GM21619 (cell line): ENCODE measurements around the gene CDKN1C.

Experiments used
- ATAC-seq: cut with Tn5 transposase; IDR thresholded peaks from one replicate; pipeline ENCODE4 v1.9.1; 2021; ENCODE audit not compliant: unreplicated experiment

Gene CDKN1C

DNA sequence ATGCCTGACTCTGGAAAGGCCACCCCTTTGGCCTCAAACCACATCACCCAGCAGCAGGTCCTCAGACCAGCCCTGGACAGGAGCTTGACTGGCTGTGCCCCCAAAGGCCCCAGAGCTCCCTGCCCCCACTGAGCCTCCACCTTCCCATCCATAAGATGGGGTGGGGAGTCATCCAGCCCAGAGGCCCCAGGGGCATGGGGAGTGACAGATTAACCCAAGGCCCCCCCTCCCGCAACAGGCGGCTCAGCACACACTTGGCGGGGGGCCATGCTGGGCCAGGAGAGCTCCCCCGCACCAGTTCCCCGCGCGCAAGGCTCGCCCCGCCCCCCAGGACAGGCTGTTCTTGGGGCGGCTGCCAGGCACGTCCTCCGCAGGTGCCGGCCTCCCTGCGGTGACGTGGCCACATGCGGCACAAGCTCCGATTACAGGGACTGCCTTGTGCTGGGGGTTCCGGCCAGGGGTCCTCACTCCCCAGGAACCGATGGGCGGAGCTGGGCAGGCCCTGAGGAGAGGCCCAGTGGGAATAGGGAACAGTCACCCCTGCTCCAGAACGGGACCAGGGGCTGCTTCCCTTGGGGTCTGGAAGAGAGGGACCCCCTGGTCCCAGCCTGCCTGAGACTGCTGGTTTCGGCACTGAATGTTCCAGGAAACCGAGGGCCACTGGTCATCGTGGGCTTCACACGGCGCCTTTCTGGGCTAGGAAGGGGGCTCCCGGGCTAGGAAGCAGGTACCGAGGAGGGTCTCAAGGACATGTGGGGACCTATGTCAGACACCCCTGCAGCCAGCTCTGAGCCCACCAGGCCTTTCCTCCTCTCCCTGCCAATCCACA lies 5.1 kb upstream of the CDKN1C start:
- no peak for ATAC-seq

DNA sequence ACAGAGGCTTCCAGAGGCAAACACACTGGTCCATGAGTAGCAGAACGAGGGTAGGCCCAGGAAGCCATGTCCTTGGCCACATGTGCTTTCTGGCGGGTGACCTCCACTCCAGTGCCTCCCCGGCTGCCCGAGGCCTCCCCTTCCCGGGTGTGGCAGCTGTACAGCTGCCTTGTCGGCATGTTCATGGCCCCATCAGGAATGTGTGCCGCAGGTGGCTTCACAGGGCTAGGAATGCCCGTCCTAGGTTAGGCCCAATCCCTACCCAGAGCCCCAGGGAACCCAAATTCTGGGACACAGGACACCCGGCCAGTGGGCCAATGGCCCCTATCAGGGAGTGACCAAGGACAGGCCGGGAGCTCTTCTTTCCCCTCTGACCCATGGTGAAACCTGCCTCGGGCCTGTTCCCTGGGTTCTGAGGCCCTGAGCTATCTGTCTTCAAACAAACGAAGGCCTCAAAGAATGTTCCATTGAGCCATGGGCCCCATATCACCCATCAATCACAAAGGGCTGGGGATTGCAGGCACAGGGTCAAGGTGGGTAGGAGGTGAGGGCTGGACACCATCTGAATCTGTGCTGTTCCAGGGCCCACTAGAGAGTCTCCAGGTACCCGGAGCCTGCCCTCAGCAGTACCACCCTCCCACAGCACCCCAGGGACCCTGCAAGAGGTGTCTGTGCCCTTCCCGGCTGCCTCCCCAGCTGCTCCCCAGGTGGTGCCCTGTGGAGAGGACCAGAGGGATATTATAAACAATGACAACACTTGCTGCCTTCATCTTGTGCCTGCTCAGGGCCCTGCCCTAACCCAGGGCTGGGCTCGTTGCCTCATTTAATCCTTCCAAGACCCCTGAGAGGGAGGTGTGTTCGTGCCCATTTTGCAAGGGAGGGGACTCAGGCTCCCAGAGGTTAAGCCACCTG lies 4.0 kb upstream of the CDKN1C start:
- no peak for ATAC-seq

DNA sequence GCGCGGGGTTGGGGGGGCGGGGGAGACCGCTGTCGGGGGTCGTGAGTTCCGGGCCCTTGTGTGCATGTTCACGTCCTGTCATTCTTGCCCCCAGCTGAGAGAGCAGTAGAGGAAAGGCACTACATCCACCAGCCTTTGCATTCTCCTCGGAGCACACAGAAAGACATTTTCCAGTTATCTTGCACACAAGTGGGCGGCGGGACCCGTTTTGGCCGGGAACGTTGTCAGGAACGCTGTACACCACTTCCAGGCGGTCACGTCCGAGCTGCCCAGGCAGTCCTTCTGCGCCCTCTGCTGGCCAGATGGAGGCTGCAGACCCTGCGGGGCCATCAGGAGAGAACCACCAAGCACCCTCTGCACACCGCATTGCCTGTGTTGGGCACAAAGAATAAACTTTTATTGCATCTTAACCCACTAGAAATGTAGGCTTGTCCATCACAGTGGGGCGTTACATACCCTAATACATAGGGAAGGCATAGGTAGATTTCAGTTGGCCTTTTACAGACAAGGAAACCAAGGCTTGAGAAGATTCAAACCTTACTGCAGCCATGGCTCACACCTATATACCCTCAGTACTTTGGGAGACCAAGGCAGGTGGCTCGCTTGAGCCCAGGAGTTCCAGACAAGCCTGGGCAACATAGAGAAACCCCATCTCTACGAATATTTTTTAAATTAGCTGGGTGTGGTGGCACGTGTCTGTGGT lies 2.8 kb upstream of the CDKN1C start:
- ATAC-seq, result no peak

DNA sequence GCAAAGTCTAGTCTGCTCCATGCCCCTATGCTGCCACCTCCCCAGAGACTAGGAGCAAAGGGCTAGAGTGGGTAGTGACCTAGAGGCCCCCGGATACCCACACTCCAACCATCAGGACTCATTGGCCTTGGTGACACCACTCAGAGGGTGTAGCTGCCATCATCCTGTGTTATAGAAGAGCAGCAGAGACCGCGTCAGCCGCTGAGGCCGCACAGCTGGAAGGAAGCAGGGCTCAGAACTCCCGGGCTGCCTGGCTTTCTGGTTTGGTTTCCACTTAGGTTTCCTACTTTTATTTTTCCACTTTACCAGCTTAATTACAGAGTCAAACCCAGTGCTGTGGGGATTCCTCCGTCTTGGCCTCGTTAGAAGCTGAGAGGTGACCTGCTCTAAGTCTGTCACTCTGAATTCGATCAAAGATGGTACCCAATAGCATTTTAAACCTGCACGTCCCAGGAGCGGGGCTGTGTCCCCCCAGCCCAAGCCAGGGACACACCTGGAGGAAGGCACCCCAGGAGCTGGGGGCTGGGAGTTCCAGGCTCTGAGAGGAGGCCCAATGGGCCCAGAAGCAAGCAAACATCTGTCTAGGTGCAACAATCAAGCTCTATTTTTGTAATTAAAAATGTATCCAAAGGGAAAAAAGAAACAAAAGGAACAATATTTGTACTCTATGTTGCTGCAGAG lies 2.1 kb upstream of the CDKN1C start:
- ATAC-seq, result no peak

DNA sequence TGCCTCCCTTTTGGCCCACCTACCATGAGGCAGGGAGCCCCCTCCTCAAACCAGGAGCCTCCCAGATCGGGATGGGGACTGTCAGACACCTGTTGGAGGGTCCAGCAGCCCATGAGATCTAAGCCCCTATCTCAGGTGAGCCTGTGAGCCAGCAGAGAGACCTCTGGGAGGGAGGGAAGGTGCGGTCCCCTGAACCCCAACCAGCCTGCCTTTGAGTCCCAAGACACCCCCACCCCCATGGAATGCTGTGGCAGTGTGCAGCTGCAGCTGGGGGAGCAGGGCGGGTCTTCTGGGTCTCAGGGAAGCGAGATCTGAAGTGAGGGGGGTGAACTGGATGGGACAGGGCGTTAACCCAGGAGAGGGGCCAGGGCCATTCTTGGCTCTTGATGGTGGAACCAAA lies 1.4 kb upstream of the CDKN1C start:
- ATAC-seq, result no peak

DNA sequence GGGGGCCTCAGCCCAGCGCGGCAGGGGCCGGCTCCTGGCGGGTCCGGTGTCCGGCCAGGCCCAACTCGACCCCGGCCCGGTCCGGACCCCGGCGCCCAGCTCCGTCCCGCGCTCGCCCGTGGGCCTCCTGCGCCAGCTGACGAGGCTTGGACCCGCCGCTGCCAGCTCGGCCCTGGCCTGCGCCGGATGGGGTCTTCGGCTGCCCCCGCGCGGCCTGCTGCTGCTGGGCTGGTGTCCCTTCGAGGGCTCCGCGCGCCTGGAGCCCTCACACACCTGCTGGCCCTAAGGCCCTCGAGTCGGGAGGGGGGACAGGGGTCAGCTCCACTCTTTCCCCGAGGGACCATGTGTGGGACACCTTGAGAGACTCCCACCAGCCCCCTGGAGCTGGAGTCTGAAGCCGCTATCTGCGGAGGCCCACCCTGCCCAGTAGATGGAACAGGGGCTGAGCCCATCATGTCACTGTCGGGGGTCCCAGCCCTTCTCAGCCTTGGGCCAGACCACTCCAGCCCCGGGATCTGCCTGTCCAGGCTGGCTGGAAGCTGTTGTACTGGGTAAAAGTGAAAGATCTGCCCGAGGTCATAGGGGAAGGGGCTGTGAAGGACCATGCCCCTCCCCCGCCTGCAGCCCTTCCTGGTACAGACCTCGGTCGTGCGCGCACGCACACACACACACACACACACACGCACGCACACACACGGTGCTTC lies 768 bp upstream of the CDKN1C start:
- no peak for ATAC-seq

DNA sequence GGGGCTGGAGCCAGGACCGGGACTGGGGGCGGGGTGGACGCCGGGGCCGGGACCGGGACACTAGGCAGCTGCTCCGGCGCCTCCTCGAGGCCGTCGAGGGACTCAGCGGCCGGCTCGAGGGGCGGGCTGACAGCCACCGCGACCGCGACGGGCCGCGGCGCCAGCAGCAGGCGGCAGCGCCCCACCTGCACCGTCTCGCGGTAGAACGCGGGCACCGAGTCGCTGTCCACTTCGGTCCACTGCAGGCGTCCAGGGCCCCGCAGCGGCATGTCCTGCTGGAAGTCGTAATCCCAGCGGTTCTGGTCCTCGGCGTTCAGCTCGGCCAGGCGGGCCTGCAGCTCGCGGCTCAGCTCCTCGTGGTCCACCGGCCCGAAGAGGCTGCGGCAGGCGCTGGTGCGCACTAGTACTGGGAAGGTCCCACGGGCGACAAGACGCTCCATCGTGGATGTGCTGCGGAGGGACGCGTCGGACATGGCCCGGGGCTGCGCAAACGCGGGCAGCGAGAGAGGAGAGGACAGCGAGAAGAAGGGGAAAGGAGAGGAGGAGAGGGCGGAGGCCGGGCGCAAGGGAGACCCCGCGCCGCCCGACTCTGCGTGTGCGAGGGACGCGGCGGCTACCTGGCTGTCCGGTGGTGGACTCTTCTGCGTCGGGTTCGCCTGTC lies 428 bp downstream of the CDKN1C start:
- no peak for ATAC-seq

DNA sequence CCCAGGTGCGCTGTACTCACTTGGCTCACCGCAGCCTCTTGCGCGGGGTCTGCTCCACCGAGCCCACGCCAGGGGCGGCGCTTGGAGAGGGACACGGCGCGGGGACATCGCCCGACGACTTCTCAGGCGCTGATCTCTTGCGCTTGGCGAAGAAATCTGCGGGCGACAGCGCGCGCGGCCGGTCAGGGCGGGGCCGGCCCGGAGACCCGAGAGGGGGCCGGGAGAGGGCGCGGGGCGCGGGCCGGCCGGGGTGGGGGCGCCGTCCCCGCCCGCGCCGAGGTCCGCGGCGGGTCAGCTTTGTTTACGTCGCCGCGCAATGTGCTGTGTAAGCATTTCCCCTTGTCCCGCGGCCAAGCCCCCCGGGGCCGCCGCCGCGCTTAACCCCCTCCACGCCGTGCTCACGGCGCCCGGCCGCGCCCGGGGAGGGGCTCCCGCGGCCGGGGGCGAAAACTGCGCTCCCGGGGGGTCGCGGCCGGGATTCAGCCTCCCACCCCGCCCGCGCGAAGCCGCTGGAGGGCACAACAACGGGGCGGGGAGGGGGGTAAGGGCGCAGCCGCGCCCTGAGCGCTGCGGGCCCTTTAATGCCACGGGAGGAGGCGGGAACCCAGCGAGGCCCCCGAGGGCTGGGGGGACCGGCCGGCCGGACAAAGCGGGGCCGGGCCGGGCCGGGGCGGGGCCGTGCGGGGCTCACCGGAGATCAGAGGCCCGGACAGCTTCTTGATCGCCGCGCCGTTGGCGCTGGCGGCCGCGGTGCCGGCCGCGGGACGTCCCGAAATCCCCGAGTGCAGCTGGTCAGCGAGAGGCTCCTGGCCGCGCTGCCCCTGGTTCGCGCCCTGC lies 1.4 kb downstream of the CDKN1C start:
- no peak for ATAC-seq

DNA sequence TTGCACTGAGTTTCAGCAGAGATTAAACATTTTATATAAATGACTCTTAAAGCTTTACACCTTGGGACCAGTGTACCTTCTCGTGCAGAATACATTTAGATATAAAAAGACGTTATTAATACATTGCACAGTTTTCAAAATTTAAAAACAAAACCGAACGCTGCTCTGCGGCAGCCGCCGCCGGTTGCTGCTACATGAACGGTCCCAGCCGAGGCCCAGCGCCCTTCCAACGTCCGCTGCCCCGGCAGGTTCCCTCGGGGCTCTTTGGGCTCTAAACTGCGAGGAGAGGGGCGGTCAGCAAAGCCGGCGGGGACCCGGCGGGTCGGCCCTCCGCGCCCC lies 2.0 kb downstream of the CDKN1C start:
- ATAC-seq, result no peak

DNA sequence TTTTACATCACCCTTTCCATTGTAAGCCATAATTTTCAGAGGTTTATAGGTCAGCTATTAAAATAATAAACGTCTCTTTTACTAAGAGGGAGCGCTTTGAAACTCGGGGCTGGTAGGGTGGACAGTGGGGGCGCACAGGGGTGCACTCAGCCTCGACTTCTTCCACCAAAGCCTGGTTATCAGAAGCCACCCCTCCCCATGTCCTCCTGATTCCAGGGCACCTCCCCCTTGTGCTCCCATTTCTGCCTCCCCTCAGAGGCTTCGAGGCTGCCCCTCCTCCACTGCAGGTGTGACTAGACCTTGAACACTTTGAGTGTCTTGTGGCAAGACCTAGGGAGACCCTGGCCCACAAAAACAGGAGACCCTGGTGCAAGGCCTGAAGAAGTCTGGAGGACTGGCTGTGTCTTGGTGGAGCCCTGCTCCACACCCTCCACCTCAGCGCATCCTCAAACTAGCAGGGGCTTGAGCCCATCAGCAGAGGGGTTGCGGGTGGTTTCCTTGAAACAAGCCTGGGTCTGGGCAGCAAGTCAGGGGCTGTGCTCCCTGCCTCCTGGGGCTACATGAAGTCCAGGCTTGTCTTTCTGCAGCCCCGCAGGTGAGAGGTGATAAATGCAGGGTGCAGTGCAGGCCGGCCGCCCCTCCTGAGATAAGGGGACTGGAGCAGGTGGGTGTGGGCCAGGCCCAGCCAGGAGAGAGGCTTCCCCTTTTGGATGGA lies 3.0 kb downstream of the CDKN1C start:
- no peak for ATAC-seq

DNA sequence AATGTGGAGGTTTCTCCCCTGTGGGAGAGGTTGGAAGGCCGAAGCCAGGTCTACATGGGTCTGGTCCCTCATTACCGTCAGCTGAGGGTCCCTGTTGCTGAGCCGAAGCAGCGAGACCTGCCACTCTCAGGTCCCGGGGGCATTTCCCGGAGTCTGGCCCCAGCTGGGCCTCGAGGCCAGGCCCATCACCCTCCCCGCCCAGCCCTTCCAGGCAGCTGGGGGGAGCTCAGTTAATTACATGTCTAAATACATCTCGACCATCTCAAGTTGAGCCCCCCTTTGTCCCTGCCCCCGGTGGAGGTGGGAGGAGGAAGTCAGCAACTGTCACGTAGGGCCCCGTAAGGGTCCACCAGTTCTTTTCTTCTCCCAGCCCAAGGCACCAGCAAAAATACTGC lies 3.6 kb downstream of the CDKN1C start:
- no peak for ATAC-seq

DNA sequence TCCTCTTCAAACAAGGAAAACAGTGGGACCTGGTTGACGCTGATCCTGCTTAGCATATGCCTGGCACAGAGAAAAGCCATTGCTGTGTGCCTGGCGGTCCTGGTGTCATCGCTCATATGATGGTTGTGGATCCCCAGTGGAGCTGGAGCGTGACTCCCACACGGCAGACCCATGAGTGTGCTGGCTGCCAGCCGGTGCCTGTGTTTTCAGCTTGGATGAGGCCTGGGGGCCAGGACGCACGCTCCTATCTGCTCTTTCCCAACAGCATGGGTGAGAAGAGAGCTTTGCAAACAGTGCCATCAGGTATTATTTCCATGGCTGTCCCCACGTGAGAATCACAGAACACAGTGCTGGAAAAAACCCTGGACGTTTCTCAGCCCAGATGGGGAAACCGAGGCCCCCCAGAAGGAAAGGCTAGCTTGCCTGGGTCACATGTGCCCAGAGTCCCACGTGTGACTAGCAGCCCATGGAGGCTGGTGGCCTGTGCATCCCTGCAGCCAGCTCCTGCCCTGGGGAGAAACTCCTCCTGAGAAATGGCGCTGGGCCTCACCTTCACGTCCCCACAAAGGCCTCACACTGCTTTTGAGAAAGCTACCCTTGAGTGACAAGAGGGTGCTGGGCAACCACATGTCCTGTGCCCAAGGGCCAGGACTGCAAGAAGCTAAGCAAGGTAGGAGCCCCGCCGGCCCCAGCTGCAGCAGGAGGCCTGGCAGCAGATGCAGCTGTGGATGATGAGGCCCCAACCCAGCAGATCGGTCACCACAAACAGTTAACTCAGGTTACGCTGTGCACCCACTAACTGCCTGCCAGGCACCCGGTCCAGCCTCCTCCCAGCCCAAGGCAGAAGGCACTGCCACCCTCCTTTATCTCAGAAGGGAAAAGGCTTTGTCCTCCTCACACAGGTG lies 4.2 kb downstream of the CDKN1C start:
- ATAC-seq, result no peak

DNA sequence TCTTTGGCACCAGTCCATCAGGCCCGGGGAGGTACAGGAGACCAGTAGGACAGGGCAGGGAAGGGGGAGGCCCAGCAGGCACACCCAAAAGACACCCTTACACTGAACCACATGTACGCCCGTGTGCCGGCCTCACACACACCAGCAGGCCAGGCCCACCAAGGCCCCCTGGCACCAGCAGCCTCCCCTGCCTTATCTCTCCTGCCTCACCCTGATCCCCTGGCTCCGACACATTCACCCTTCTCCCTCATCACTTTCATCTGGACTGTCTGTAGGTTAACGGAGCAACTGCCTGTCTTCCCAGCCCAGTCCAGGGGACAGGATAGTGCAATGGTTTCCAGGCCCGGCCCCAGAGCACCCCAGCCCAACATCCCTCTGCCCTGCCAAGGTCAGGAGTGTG lies 4.9 kb downstream of the CDKN1C start:
- no peak for ATAC-seq

DNA sequence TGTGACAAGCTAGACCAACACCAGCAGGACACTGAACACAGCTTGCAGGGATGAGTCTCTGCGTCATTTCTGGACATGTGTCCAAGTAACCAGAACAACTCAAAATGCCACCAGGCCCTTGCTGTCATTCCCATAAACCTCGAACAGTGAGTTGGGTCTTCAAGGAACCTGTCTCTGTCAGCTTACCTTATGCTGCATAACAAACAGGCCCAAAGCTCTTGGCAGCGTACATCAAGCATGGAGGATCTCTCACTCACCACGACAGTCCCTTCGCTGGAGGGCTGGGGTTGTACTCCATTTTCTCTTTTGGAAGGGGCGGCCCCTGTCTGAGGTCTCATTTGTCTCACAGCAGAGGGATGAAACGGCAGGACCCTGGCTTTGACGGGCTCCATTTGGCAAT lies 6.8 kb downstream of the CDKN1C start:
- no peak for ATAC-seq

DNA sequence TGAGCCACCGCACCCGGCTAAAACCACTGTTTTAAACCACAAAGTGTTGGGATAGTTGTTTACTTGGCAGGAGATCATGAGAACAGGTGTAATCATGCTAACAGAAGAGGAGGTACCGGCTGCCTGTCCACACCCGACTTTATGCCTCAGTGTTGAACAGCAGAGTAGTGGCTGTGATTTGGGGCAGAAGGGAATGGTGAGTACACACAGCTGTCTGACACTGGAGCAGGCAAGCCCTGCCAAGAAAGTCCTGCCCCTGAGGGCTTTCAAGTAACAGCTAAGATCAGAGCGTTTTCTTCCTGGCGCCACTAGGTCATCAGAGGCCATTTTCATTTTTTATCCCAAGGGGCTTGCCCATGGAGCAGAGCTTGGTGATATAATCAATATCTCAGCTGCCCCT lies 8.1 kb downstream of the CDKN1C start:
- no peak for ATAC-seq

DNA sequence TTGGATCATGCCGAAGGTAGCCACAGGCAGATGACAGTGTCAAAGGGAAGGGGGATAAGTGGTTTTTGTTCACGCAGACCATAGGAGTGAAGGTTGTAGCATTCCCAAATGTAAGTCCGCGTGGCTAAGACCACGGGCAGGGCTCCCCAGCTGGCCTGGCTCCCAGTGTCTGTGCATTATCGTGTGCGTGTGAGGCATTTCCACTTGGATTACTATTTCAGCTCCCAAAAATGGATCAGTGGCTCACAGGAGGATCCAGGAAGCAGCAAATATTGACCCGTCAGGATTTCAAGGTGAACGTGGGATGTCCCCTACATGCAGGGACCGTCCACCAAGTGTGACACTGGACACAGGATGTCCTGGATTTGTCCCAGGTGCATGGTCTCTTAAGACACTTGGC lies 10.6 kb downstream of the CDKN1C start:
- no peak for ATAC-seq

DNA sequence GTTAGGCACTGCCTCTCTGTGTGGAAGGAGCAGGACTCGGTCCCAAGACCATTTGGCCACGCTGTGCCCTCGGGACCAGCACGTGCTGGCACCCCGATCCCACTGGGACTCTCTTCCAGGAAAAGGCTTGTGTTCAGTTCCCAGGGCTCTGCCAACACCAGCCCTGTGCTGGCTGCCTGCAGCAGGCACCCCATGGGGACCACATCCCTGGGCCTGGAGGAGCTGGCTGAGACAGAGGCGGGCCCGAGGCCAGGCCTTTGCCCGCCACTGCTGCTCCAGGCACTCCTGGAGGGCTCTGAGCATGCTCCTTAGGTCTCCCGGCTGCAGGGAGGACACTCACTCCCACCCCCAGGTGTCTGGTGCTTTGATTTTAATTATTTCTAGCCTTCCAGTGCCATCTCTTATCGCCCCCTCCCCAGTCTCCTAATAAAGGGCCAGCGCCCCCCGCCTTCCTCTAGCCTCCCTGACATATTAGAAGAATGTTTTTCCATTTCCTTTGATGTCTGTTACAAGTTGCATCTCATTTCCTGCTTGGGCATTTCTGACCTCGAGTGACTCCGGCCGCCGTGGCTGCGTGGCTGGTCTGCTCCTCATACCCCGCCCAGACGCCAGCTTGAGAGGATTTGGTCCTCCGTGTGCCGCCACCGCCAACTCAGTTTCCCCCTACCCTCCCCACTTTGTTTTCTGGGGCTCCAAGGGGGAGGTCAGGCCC lies 14.4 kb downstream of the CDKN1C start:
- ATAC-seq, result no peak
